ENCODE data around the gene RBM38. TPM values are rescaled to one million over a fixed set of nuclear protein-coding genes. Genes with fewer than 3 reads are reported as not detected.

The RBM38 gene
- total and polyA plus RNA-seq, 2 of the 13 experiments (the other 11 are each of a cell fraction or from before 2014, with no cell fraction given) = 24.2 to 34.2 TPM

- TF ChIP-seq, protein P1, sequence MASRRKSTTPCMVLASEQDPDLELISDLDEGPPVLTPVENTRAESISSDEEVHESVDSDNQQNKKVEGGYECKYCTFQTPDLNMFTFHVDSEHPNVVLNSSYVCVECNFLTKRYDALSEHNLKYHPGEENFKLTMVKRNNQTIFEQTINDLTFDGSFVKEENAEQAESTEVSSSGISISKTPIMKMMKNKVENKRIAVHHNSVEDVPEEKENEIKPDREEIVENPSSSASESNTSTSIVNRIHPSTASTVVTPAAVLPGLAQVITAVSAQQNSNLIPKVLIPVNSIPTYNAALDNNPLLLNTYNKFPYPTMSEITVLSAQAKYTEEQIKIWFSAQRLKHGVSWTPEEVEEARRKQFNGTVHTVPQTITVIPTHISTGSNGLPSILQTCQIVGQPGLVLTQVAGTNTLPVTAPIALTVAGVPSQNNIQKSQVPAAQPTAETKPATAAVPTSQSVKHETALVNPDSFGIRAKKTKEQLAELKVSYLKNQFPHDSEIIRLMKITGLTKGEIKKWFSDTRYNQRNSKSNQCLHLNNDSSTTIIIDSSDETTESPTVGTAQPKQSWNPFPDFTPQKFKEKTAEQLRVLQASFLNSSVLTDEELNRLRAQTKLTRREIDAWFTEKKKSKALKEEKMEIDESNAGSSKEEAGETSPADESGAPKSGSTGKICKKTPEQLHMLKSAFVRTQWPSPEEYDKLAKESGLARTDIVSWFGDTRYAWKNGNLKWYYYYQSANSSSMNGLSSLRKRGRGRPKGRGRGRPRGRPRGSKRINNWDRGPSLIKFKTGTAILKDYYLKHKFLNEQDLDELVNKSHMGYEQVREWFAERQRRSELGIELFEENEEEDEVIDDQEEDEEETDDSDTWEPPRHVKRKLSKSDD (CRISPR knock-in tag; IDR thresholded peaks at IDR 0.05; ENCODE audit: low read depth) = no peak
- no peak for TF ChIP-seq NR2C2 (CRISPR knock-in tag; IDR thresholded peaks at IDR 0.05; ENCODE audit: borderline replicate concordance)
- TF ChIP-seq TEAD3 (CRISPR knock-in tag; optimal IDR thresholded peaks at IDR 0.05; ENCODE audit: borderline replicate concordance) = peak; percentile 89
- TF ChIP-seq, protein P2, sequence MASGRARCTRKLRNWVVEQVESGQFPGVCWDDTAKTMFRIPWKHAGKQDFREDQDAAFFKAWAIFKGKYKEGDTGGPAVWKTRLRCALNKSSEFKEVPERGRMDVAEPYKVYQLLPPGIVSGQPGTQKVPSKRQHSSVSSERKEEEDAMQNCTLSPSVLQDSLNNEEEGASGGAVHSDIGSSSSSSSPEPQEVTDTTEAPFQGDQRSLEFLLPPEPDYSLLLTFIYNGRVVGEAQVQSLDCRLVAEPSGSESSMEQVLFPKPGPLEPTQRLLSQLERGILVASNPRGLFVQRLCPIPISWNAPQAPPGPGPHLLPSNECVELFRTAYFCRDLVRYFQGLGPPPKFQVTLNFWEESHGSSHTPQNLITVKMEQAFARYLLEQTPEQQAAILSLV (CRISPR knock-in tag; IDR thresholded peaks at IDR 0.05; ENCODE audit: borderline replicate concordance) = peak; percentile 2; the same call in 1 of the 2 replicates
- no peak for TF ChIP-seq ZNF207 (IDR thresholded peaks at IDR 0.05; ENCODE audit: borderline replicate concordance)
- TF ChIP-seq ZNF773 (CRISPR knock-in tag; IDR thresholded peaks at IDR 0.05; ENCODE audit: borderline replicate concordance) = no peak
- TF ChIP-seq ETS1 (CRISPR knock-in tag; IDR thresholded peaks at IDR 0.05) = no peak
- TF ChIP-seq, protein P3, sequence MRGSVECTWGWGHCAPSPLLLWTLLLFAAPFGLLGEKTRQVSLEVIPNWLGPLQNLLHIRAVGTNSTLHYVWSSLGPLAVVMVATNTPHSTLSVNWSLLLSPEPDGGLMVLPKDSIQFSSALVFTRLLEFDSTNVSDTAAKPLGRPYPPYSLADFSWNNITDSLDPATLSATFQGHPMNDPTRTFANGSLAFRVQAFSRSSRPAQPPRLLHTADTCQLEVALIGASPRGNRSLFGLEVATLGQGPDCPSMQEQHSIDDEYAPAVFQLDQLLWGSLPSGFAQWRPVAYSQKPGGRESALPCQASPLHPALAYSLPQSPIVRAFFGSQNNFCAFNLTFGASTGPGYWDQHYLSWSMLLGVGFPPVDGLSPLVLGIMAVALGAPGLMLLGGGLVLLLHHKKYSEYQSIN (CRISPR knock-in tag; IDR thresholded peaks at IDR 0.05; ENCODE audit: borderline replicate concordance) = no peak
- peak; percentile 45; the same call in 1 of the 2 replicates for TF ChIP-seq ZNF768 (CRISPR knock-in tag; IDR thresholded peaks at IDR 0.05)
- TF ChIP-seq GPN1 (CRISPR knock-in tag; IDR thresholded peaks at IDR 0.05; ENCODE audit: borderline replicate concordance) = no peak
- TF ChIP-seq ELF1 (CRISPR knock-in tag; IDR thresholded peaks at IDR 0.05) = no peak
- TF ChIP-seq ZNF12 (CRISPR knock-in tag; IDR thresholded peaks at IDR 0.05) = no peak; the same call in 1 of the 2 replicates
- TF ChIP-seq ZNF749 (CRISPR knock-in tag; IDR thresholded peaks at IDR 0.05; ENCODE audit: borderline replicate concordance) = no peak
- TF ChIP-seq EED (CRISPR knock-in tag; IDR thresholded peaks at IDR 0.05) = no peak
- no peak for TF ChIP-seq TMF1 (CRISPR knock-in tag; IDR thresholded peaks at IDR 0.05; ENCODE audit: low read depth)
- peak; percentile 92 for TF ChIP-seq CEBPB (IDR thresholded peaks at IDR 0.05; ENCODE audit: borderline replicate concordance, low read depth, low read length)
- TF ChIP-seq ZNF253 (CRISPR knock-in tag; IDR thresholded peaks at IDR 0.05; ENCODE audit: borderline replicate concordance) = peak; percentile 65; the same call in 1 of the 2 replicates
- TF ChIP-seq ZBTB44 (CRISPR knock-in tag; IDR thresholded peaks at IDR 0.05) = no peak
- no peak for TF ChIP-seq ZFP36L2 (CRISPR knock-in tag; IDR thresholded peaks at IDR 0.05)
- TF ChIP-seq ZBTB42 (CRISPR knock-in tag; IDR thresholded peaks at IDR 0.05) = no peak
- peak; percentile 32; the same call in 1 of the 2 replicates for TF ChIP-seq ZNF33B (CRISPR knock-in tag; IDR thresholded peaks at IDR 0.05)
- peak; percentile 42; the same call in 1 of the 2 replicates for TF ChIP-seq TCF7 (IDR thresholded peaks at IDR 0.05; ENCODE audit: low read depth)
Observed at GRCh38 chr20:57435498-57436222, 44.5 kb downstream of the RBM38 start (continued).
